GM12892 (cell line): ENCODE data around the gene DTNB.

Experiments
- POLR2A ChIP-seq: IDR thresholded peaks from 2 replicates; pipeline ENCODE4 v1.6.1; 2011; ENCODE audit warnings: low read depth, low read length, control low read depth
- POLR2AphosphoS5 ChIP-seq: IDR thresholded peaks from 2 replicates; pipeline ENCODE4 v1.6.1; 2011; ENCODE audit warnings: low read depth, low read length, control low read depth
- TAF1 ChIP-seq: IDR thresholded peaks from 2 replicates; pipeline ENCODE4 v1.6.1; 2011; ENCODE audit warnings: low read depth, mild to moderate bottlenecking, control low read depth, low read length, borderline replicate concordance

DNA sequence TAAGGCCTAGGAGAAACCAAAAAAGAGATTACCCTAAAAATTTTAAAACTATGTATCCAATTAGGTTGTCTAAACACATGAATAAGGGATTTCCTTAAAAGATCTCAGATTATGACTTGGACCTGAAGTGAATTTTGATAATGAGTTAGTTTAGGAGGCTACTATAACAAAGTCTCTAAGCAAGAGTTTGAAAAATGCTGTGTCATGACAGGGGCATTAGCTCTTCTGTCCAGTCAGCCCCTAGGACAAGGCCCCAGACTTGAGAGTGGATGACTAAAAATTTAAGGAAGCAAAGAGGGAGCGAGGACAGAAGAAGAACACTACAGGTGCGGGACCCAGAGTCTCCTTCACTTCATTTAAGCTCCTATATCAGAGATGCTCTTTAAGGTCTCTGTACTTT lies 135.9 kb downstream of the DTNB start:
- TF ChIP-seq POLR2A, result no peak
- no peak for TF ChIP-seq POLR2AphosphoS5
- no peak for TF ChIP-seq TAF1
